Chondrocyte (in vitro differentiated cells): ENCODE measurements around the gene TRERF1. TPM values are rescaled to one million over a fixed set of nuclear protein-coding genes. Genes with fewer than 3 reads are reported as not detected.

Experiments used
- DNase-seq: peaks from one replicate; pipeline ENCODE4 v3.0.0; 2021; ENCODE audit warnings: mixed read lengths, low spot score
- H3K27ac Mint-ChIP-seq: one replicate; pipeline ENCODE4 v1.8.0; 2021; ENCODE audit warnings: mild to moderate bottlenecking, moderate library complexity, mixed read lengths; ENCODE audit not compliant: unreplicated experiment
- H3K27me3 Mint-ChIP-seq: 2 replicates; pipeline ENCODE4 v1.8.0; 2021; ENCODE audit warnings: low read depth, mixed read lengths
- H3K36me3 Mint-ChIP-seq: 2 replicates; pipeline ENCODE4 v1.8.0; 2021; ENCODE audit warnings: low read depth, mixed read lengths
- H3K4me1 Mint-ChIP-seq: 2 replicates; pipeline ENCODE4 v1.8.0; 2021; ENCODE audit warnings: low read depth, mild to moderate bottlenecking, mixed read lengths
- H3K4me3 Mint-ChIP-seq: one replicate; pipeline ENCODE4 v1.8.0; 2021; ENCODE audit warnings: mild to moderate bottlenecking, moderate library complexity, mixed read lengths; ENCODE audit not compliant: unreplicated experiment
- H3K9me3 Mint-ChIP-seq: 2 replicates; pipeline ENCODE4 v1.8.0; 2021; ENCODE audit warnings: low read depth, mixed read lengths
- CTCF ChIP-seq: fragments of 200-600 bp; sonication (generic); IDR thresholded peaks from 2 replicates; pipeline ENCODE4 v1.5.0; 2021; ENCODE audit warnings: antibody characterized with exemption, mild to moderate bottlenecking, moderate library complexity
- total RNA-seq: library from RNA; stranded (reverse); gene quantifications from 3 replicates; pipeline ENCODE4 v1.2.1, GENCODE V29; 2021

TRERF1 gene
- total RNA-seq, 1 donor from 2014 or later: 1.8 TPM

- Mint-ChIP-seq H3K4me3 (no peak overlapping the region), H3K27ac (no peak overlapping the region), H3K27me3 (no peaks in the 10 kb centered on the region), H3K9me3 (no peaks in the 10 kb centered on the region), H3K4me1 (no peaks in the 10 kb centered on the region), H3K36me3 (peaks cover 2% of the 10 kb centered on the region)
- no peak for DNase-seq
- TF ChIP-seq CTCF: no peak
Observed at GRCh38 chr6:42394151-42394550, 57.6 kb downstream of the TRERF1 start.

GRCh38 chr6:42393339-42393738 lies 58.4 kb downstream of the TRERF1 start:
- DNase-seq: no peak
- peaks cover 2% of the 10 kb centered on the region for H3K36me3 Mint-ChIP-seq
- H3K27me3 Mint-ChIP-seq: no peaks in the 10 kb centered on the region
- TF ChIP-seq CTCF: no peak
- no peaks in the 10 kb centered on the region for H3K9me3 Mint-ChIP-seq
- no peaks in the 10 kb centered on the region for H3K4me1 Mint-ChIP-seq
- no peak overlapping the region for H3K4me3 Mint-ChIP-seq
- no peak overlapping the region for H3K27ac Mint-ChIP-seq

- no peak for DNase-seq
- no peaks in the 10 kb centered on the region for H3K4me1 Mint-ChIP-seq
- H3K27ac Mint-ChIP-seq: no peak overlapping the region
Observed at GRCh38 chr6:42392833-42393232, 58.9 kb downstream of the TRERF1 start.

GRCh38 chr6:42391441-42391840 lies 60.3 kb downstream of the TRERF1 start:
- no peaks in the 10 kb centered on the region for H3K4me1 Mint-ChIP-seq
- H3K36me3 Mint-ChIP-seq: no peaks in the 10 kb centered on the region
- H3K4me3 Mint-ChIP-seq: no peak overlapping the region
- H3K27me3 Mint-ChIP-seq: no peaks in the 10 kb centered on the region
- no peak for TF ChIP-seq CTCF
- no peak for DNase-seq
- no peak overlapping the region for H3K27ac Mint-ChIP-seq
- no peaks in the 10 kb centered on the region for H3K9me3 Mint-ChIP-seq

More at GRCh38 chr6:42392833-42393232, 58.9 kb downstream of the TRERF1 start:
- no peak for TF ChIP-seq CTCF
- Mint-ChIP-seq H3K4me3 (no peak overlapping the region), H3K9me3 (no peaks in the 10 kb centered on the region), H3K36me3 (peaks cover 2% of the 10 kb centered on the region), H3K27me3 (no peaks in the 10 kb centered on the region)

GRCh38 chr6:42390228-42390934 lies 61.3 kb downstream of the TRERF1 start:
- no peak overlapping the region for H3K4me3 Mint-ChIP-seq
- TF ChIP-seq CTCF: no peak

More at GRCh38 chr6:42390228-42390934, 61.3 kb downstream of the TRERF1 start:
- DNase-seq: no peak
- Mint-ChIP-seq H3K36me3 (peaks cover 1% of the 10 kb centered on the region), H3K27ac (no peak overlapping the region), H3K27me3 (no peaks in the 10 kb centered on the region), H3K9me3 (no peaks in the 10 kb centered on the region), H3K4me1 (no peaks in the 10 kb centered on the region)
